ENCODE data around the gene SMARCC2. TPM values are rescaled to one million over a fixed set of nuclear protein-coding genes. Genes with fewer than 3 reads are reported as not detected.
A peak's percentile ranks its signal among the peaks of the same experiment; 100 is the strongest.
"Not testable (repeated sequence)": the region's sequence is repeated elsewhere in the genome, so short reads cannot be mapped to it uniquely, and the experiment has no call there.

The SMARCC2 gene
- total and polyA plus RNA-seq, 2 donors: 20.3 to 25.9 TPM

DNA sequence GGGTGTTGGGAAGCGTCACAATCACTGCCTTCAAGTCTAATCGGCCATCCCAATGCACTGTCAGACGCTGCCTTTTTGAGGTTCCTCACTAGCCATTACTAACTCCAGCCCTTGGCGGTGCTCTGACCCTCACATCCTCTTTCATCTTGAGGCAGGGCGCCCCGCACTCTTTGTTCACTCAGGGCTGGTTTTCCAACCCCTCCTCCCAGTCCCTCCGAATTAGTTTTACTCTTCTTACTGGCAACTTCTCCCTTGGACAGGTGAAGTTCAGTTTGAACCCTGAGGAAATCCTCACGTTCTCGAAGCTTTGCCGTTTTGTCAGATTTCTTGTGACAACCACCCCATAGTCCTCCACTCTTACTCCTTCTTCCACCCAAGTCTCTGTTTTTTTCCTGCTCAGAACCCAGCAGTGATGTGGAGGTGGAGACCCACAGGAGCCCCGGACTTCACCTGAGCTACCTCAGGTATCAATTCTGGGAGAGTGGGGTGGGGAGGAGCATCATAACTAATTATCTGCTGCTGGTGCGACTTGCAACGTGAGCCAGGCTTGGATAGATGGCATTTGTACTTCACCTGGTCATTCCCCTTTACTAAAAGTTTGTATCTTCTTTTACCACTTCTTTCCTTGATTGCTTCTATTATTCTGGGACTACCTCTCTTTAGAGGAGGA, 70.5 kb downstream of the SMARCC2 start:
- H3K27me3 ChIP-seq (ENCODE audit: control insufficient read depth in 2 of 2, insufficient read depth in 1 of 2, low read length in 1 of 2): no peaks in the 10 kb centered on the region
- H3K4me3 ChIP-seq (ENCODE audit: low read length in 2 of 2): peak overlapping the region; percentile 69 to 71
- WGBS: 14% methylated on average over 13 of the region's 13 CpGs
- peak overlapping the region; percentile 85 to 95 for H3K27ac ChIP-seq (ENCODE audit: low read depth in 1 of 2, low read length in 1 of 2)
- H3K4me1 ChIP-seq (ENCODE audit: control insufficient read depth in 2 of 2, insufficient read depth in 2 of 2, low read length in 2 of 2): peaks cover 10 to 27% of the 10 kb centered on the region in 2 donors
- peaks cover 14 to 31% of the 10 kb centered on the region in 2 donors for H3K36me3 ChIP-seq (ENCODE audit: control insufficient read depth in 2 of 2, insufficient read depth in 2 of 2, low read length in 1 of 2)
- no peak for DNase-seq (ENCODE audit: low read depth in 6 of 9, low spot score in 9 of 9)
- peaks cover 0 to 5% of the 10 kb centered on the region in 2 donors for H3K9me3 ChIP-seq (ENCODE audit: control insufficient read depth in 2 of 2, insufficient read depth in 1 of 2, low read length in 1 of 2)

GRCh38 chr12:56117778-56118687, 71.2 kb downstream of the SMARCC2 start, which contains the start of gene ZC3H10:
ZC3H10 (plus strand) TSS chr12:56118266; CDS start chr12:56120563, 2,297 bp downstream.
- Histone ChIP-seq H3K27me3 (ENCODE audit: control insufficient read depth in 2 of 2, insufficient read depth in 1 of 2, low read length in 1 of 2) (no peaks in the 10 kb centered on the region), H3K27ac (ENCODE audit: low read depth in 1 of 2, low read length in 1 of 2) (peak within 1 kb of the TSS; percentile 85 to 95), H3K36me3 (ENCODE audit: control insufficient read depth in 2 of 2, insufficient read depth in 2 of 2, low read length in 1 of 2) (peaks cover 21 to 34% of the 10 kb centered on the region in 2 donors), H3K9me3 (ENCODE audit: control insufficient read depth in 2 of 2, insufficient read depth in 1 of 2, low read length in 1 of 2) (peaks cover 0 to 5% of the 10 kb centered on the region in 2 donors), H3K4me1 (ENCODE audit: control insufficient read depth in 2 of 2, insufficient read depth in 2 of 2, low read length in 2 of 2) (peaks cover 10 to 27% of the 10 kb centered on the region in 2 donors), H3K4me3 (ENCODE audit: low read length in 2 of 2) (peak within 1 kb of the TSS; percentile 71 to 88)
- WGBS: under 1% methylated on average over 61 of the region's 61 CpGs
- DNase-seq (ENCODE audit: low read depth in 6 of 9, low spot score in 9 of 9): peak; percentile 94 to 99 (median 98)

- H3K27me3 ChIP-seq (ENCODE audit: control insufficient read depth in 2 of 2, insufficient read depth in 1 of 2, low read length in 1 of 2); H3K9me3 ChIP-seq (ENCODE audit: control insufficient read depth in 2 of 2, insufficient read depth in 1 of 2, low read length in 1 of 2): not testable (repeated sequence)
- peak overlapping the region; percentile 71 to 88 for H3K4me3 ChIP-seq (ENCODE audit: low read length in 2 of 2)
- H3K27ac ChIP-seq (ENCODE audit: low read depth in 1 of 2, low read length in 1 of 2): peak overlapping the region; percentile 95
- H3K36me3 ChIP-seq (ENCODE audit: control insufficient read depth in 2 of 2, insufficient read depth in 2 of 2, low read length in 1 of 2): peaks cover 28 to 38% of the 10 kb centered on the region in 2 donors
- peak in 2 of 9 donors; percentile 7 to 28 for DNase-seq (ENCODE audit: low read depth in 6 of 9, low spot score in 9 of 9)
- 9% methylated on average over 12 of the region's 16 CpGs for WGBS
- peaks cover 10 to 27% of the 10 kb centered on the region in 2 donors for H3K4me1 ChIP-seq (ENCODE audit: control insufficient read depth in 2 of 2, insufficient read depth in 2 of 2, low read length in 2 of 2)
Observed at GRCh38 chr12:56117082-56117706, 72.1 kb downstream of the SMARCC2 start.

DNA sequence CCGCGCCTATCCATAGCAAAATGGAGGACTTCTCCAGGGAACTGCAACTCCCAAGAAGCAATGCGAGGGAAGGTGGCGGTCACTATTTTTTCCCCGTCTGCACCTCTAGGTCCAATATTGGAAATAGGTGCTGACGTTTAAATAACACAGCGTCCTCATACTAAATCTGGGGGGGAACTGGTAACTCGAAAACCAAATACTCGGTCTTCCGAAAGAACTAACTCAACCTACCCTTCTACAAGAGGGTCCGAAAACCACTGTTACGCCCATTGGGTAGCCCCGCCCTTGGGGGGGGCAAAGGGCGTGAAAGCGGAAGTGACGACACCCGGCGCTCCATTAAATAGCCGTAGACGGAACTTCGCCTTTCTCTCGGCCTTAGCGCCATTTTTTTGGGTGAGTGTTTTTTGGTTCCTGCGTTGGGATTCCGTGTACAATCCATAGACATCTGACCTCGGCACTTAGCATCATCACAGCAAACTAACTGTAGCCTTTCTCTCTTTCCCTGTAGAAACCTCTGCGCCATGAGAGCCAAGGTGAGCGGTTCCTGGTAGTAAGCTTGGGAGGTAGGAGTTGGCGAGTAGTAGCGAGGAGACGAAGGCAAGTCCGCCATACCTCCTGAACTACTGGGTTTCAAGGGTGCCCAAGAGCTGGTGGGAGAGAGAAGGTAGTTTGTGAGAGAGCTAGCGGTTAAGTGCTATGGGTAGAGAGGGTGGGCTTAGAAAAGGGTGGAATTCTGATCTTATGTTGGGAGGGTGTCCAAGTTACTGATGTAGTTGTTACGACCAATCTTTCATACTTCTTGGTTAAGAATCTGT, 72.8 kb downstream of the SMARCC2 start, which contains the start of gene RPL41:
Gene RPL41, plus strand, starts transcription at position 367 of the 815 bp plus-strand sequence.
- peaks cover 0 to 5% of the 10 kb centered on the region in 2 donors for H3K9me3 ChIP-seq (ENCODE audit: control insufficient read depth in 2 of 2, insufficient read depth in 1 of 2, low read length in 1 of 2)

GRCh38 chr12:56115329-56115728, 74.0 kb downstream of the SMARCC2 start:
- peak overlapping the region; percentile 61 to 88 for H3K4me3 ChIP-seq (ENCODE audit: low read length in 2 of 2)
- H3K36me3 ChIP-seq (ENCODE audit: control insufficient read depth in 2 of 2, insufficient read depth in 2 of 2, low read length in 1 of 2): peaks cover 31 to 39% of the 10 kb centered on the region in 2 donors
- WGBS: 66% methylated on average over 10 of the region's 10 CpGs
- no peaks in the 10 kb centered on the region for H3K27me3 ChIP-seq (ENCODE audit: control insufficient read depth in 2 of 2, insufficient read depth in 1 of 2, low read length in 1 of 2)
- H3K27ac ChIP-seq (ENCODE audit: low read depth in 1 of 2, low read length in 1 of 2): no peak overlapping the region
- DNase-seq (ENCODE audit: low read depth in 6 of 9, low spot score in 9 of 9): no peak
- H3K9me3 ChIP-seq (ENCODE audit: control insufficient read depth in 2 of 2, insufficient read depth in 1 of 2, low read length in 1 of 2): peaks cover 0 to 5% of the 10 kb centered on the region in 2 donors
- peaks cover 10 to 27% of the 10 kb centered on the region in 2 donors for H3K4me1 ChIP-seq (ENCODE audit: control insufficient read depth in 2 of 2, insufficient read depth in 2 of 2, low read length in 2 of 2)

More for the DNA sequence above, 72.8 kb downstream of the SMARCC2 start, which contains the start of gene RPL41:
- peaks cover 10 to 27% of the 10 kb centered on the region in 2 donors for H3K4me1 ChIP-seq (ENCODE audit: control insufficient read depth in 2 of 2, insufficient read depth in 2 of 2, low read length in 2 of 2)
- under 1% methylated on average over 34 of the region's 34 CpGs for WGBS
- H3K27me3 ChIP-seq (ENCODE audit: control insufficient read depth in 2 of 2, insufficient read depth in 1 of 2, low read length in 1 of 2): no peaks in the 10 kb centered on the region
- peak within 1 kb of the TSS; percentile 61 to 88 for H3K4me3 ChIP-seq (ENCODE audit: low read length in 2 of 2)
- H3K27ac ChIP-seq (ENCODE audit: low read depth in 1 of 2, low read length in 1 of 2): peak within 1 kb of the TSS; percentile 95
- peaks cover 33 to 39% of the 10 kb centered on the region in 2 donors for H3K36me3 ChIP-seq (ENCODE audit: control insufficient read depth in 2 of 2, insufficient read depth in 2 of 2, low read length in 1 of 2)
- DNase-seq (ENCODE audit: low read depth in 6 of 9, low spot score in 9 of 9): peak; percentile 90 to 99 (median 97)

GRCh38 chr12:56114084-56114483, 75.2 kb downstream of the SMARCC2 start:
- H3K4me1 ChIP-seq (ENCODE audit: control insufficient read depth in 2 of 2, insufficient read depth in 2 of 2, low read length in 2 of 2): peaks cover 7 to 18% of the 10 kb centered on the region in 2 donors
- H3K27ac ChIP-seq (ENCODE audit: low read depth in 1 of 2, low read length in 1 of 2): no peak overlapping the region
- H3K36me3 ChIP-seq (ENCODE audit: control insufficient read depth in 2 of 2, insufficient read depth in 2 of 2, low read length in 1 of 2): peaks cover 40 to 47% of the 10 kb centered on the region in 2 donors
- H3K9me3 ChIP-seq (ENCODE audit: control insufficient read depth in 2 of 2, insufficient read depth in 1 of 2, low read length in 1 of 2): peaks cover 0 to 5% of the 10 kb centered on the region in 2 donors
- no peaks in the 10 kb centered on the region for H3K27me3 ChIP-seq (ENCODE audit: control insufficient read depth in 2 of 2, insufficient read depth in 1 of 2, low read length in 1 of 2)
- no peak for DNase-seq (ENCODE audit: low read depth in 6 of 9, low spot score in 9 of 9)
- 98% methylated on average over 1 of the region's 1 CpG for WGBS
- no peak overlapping the region for H3K4me3 ChIP-seq (ENCODE audit: low read length in 2 of 2)
